ENCODE data around the gene MRM1.
A peak's percentile ranks its signal among the peaks of the same experiment; 100 is the strongest.

The MRM1 gene

DNA sequence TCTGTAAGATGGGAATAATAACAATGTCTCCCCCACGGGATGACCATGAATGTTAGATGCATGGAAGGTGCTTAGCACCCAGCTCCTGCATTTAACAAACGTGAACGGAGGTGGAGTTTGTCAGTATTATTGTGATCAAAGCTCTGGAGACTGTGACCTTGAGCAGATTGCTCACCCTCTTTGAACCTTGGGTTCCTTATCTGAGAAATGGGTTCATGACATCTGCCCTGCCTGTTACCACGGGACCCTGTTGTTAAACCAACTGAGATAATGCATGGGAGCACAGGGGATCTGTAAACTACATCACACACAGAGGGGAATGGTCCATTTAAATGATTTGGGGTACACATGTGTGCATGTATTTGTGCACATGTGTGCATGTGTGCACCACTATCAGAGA is 29.6 kb downstream of the MRM1 start:
- DNase-seq (ENCODE audit: low spot score) = no peak

DNA sequence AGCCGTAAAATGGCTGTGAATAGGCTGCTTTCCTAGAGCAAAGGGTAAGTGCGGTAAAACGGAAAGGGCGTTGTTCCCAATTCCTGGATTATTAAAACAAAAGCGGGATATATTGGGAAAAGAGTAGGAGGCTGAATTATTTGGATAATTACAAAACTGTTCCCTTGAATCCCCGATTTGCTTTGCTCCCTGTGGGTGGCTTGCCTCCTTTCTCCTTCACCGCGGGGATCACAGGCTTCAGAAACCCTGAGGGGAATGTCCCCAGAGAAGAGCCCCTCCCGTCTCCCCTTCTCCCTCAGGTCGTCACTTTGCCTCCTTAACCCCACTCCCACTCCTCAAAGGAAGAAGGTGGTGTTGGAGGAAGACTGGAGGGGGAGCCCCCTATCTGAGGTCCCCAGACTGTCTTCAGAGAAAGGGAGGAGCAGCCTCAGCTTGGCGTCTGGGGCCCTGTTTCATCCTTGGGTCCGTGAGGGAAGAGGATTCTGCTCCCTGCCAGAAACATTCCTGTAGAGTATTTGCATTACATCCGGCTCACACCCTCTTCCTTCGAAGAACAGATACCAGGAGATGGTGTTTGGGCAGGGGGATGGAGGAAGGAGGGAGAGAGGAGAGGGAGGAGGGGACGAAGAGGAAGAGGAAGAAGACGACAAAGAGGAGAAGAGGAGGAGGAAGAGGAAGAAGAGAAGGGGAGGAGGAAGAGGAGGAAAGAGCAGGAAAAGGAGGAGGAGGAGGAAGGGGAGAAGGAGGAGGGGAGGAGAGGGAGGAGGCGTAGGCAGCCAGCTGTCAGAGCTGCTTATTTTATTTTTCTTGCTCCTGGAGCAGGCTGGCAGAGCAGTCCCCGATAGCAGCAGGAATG is 31.8 kb downstream of the MRM1 start:
- DNase-seq (ENCODE audit: low spot score) = no peak

DNA sequence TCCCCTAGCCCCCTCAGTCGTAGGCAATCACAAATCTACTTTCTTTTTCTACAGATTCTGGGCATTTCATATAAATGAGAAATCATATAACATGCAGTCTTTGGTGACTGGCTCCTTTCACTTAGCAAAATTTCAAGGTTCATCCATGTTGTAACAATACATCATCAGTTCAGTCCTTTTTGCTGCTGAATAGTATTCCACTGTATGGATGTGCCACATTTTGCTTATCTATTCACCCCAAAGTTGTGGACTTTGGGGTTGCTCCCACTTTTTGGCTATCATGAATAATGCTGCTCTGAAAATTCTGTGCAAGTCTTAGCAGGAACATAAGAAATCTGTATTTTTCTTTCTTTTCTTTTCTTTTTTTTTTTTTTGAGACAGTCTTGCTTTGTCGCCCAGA is 39.0 kb downstream of the MRM1 start:
- no peak for DNase-seq (ENCODE audit: low spot score)

DNA sequence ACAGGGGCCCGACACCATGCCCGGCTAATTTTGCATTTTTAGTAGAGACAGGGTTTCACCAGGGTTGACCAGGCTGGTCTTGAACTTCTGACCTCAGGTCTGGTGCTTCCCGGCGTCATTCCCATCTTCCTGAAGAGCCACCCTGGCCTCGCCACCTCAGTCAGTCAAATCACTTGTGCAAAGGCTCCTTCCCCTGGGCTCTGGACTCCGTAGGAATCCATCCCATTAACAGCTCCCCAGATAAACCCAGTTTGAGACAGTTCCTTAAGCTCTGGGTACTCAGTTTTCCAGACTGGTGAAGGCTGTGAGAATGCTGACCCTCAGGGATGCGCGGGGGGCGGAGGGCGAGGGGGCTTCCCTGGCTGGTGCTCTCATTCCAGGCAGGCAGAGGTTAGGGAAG is 39.5 kb downstream of the MRM1 start:
- DNase-seq (ENCODE audit: low spot score) = no peak

DNA sequence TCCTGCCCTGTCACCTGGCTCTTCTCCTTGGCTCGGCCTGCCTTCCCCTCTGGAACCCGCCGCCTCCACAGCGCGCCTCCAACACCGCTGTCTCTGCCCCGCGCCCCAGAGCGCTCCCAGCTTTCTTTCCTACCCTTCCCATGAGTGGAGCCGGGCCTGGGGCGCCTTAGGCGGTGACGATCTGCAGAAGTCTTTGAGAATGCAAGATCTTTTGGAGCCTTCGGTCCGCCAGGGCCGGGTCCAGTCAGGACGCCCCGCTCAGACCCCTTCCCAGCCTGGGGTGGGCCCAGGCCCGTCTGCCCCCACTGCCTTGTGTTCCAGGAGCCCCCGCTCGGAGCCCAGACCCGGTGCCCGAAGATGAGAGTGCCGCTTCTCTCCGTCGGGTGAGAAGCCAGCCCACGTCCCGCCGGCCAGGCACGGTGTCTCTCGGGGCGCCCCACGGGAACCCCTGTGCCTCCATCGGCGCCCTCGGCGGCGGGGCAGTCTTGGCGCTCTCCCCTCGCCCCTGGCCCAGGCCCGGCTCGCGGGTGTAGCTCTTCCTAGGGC is 40.0 kb downstream of the MRM1 start:
- no peak for DNase-seq (ENCODE audit: low spot score)

DNA sequence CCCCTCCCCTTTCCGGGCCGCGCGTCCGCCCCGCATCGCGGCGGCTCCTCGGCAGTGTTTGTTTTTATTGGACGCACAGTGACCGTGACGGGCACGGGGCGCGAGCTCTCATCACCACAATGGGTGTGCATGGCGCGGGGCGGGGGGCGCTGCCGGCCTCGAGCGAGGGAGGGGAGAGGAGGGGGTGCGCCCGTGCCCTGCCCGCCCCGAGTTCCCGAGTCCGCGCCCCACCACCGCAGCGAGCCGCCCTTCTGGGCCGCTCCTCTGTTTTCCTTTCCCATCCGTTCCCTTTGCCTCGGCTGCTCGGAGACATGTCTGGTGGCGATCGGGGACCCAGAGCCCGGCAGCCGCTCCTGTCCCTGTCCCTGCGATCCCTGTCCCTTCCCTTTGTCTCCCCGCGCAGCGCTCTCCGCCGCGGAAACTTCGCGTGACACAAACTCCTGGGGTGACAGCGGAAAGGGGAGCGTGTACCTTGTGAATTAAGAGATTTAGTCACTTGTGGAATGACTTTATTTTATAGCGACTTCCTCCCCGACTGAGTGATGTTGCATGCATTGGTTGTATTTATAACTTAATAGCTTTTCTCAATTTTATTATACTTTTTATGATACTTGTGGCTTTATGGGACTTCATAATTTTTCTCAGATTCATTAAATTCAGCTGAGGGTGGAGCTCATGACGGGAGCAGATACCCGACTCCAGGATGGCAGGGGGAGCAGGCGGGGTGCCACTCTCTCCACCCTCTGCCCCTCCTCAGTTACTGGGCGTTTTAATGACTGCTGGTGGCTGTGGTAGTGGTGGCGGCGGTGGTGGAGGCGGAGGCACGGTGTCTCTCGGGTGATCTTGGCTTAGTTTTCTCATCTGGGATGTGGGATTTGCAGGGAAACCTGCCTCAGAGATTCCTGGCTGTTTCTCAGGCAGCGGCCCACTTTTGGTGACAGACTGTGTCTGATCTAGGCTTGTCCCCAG is 40.8 kb downstream of the MRM1 start:
- peak; percentile 45 for DNase-seq (ENCODE audit: low spot score)

DNA sequence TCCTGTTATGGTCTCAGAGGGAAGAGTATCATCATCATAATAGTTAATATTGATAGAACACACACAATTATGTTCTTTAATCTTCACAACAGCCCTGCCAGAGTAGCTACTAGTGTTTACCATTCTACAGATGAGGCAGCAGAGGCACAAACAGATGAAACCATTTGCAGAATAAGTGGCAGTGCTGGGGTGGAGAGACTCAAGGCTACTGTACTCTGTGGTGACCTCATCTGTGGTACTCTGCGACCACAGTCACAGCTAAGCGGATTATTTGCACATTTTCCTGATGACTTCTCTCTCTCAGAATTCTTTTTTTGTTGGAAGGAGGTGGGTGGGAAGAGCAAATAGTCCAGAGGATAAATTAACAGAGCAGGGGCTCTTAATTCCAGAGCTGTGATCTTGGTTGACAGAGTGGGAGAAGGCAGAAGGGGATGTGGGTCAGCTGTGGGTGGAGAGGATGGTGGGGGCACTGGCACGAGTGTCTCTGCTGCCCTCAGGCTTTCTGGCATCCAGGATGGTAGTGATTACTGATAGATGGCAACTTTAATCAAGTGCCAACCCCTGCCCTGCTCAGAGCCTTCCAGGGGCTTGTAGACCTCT is 41.8 kb downstream of the MRM1 start:
- no peak for DNase-seq (ENCODE audit: low spot score)

DNA sequence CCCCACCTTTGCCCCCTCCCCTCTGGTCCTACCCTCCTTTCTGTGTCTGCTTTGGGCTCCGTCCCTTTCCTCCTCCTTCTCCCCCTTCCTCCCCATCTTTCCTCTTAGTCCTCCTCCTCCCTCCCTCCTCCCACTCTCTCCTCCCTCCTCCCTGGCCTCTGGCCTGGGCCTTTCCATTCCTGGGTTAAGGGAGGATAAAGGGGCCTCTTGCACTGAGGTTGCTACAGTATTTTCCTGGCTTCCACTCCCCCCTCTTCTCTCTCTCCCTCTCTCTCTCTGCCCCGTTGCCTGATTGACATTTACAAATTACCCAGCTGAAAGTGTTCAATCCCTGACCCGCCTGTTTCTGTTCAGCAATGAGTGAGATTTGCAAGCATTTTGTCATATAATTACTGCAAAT is 44.0 kb downstream of the MRM1 start:
- DNase-seq (ENCODE audit: low spot score) = no peak

DNA sequence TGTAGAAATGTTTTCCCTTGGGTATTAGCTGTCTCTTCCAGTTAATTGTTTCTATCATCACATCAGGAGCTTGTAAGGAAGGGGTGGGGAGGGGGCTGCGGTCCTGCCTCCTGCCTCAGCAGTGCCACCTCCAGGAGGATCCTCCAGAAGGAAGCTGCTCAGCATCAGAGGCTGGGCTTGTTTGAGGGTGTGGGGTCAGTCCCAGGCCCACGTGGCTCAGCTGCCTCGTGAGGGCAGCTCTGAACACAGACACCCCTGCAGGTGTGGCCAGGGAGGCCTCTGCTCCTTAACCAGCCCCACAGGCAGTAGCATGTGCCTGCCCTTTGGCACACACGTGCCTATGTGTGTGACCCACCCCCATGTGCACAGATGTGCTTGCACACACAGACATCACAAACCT is 46.3 kb downstream of the MRM1 start:
- DNase-seq (ENCODE audit: low spot score) = no peak

DNA sequence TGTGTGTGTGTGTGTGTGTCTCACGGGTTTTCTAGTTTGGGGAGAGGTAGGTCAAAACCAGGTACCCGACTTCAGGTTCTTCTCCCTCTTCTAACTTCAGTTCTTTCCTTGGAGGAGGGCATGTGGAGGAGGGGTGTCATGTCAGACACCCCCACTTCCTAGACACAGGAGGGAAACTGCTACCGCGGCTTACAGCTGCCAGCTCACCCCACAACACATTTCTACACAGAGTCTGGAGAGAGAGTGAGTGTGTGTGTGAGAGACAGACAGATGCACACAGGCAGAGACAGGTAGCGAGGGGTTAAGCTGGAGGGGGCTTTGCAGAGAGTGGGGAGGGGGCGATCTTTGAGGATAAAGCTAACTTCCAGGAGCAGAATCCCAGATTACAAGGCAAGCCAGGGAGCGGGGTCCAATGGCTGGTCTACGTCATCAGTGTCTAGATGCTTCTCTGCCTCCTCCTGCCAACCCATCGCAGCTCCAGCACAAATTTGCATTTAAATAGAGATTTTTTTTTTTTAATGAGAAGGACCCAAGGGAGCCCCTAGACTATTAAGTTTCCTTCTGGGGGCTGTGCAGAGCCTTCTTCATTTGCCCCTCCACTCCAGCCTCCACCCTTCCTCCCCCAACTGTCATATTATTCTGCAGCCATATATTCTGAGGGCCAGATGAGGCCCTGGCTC is 48.9 kb downstream of the MRM1 start:
- DNase-seq (ENCODE audit: low spot score) = no peak

DNA sequence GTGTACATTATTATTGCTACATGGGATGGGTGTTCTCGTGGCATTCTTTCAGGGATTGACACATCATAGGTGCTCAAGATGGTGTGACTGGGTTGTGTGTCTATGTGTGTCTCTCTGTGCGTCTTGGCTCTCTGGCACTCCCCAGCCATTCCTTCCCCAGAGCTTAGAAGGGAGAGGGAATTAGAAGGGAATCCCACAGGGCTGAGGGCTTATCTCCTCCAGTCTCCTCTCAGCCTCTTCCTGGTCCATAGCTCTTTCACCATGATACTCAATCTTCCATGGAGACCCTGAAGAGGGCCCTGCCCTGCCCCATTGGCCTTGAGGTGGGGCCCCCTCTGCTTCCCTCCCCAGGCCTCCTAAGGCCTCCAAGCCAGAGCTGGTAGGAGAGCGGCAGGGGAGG is 52.0 kb downstream of the MRM1 start:
- no peak for DNase-seq (ENCODE audit: low spot score)

DNA sequence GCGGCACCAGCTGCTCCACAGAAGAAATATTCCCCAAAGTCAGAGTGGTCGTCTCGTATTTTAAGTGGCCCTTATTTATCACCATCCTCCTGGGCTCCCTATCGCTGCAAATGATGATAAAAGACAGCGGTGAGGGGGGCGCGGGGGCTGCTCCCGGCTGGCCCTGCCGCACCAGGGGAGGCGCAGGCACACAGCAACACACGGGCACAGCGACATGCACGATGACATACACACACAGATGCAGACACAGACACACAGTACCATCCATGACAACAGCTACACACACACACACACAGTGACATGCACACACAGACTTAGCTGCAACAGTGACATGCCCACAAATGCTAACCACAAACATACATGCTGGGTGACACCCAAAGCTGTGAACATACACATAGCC is 52.5 kb downstream of the MRM1 start:
- DNase-seq (ENCODE audit: low spot score) = no peak

DNA sequence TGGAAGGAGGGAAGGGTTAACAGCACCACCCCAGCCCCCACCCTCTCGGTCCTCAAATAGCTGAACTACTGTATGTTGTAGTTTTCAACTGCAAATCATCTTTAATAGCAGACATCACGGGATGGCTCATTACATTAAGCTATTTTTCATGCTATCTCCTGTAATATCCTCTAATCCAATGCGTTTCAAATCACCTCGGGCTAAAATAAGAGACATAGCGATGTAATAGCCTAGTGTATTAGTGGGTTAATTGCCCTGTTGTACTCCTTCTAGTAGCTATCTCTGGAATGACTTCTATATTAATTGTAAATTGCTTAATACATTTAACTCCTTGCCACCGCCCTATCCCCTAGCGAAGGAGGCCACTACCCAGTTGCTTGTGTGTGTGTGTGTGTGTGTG is 54.3 kb downstream of the MRM1 start:
- DNase-seq (ENCODE audit: low spot score) = no peak

DNA sequence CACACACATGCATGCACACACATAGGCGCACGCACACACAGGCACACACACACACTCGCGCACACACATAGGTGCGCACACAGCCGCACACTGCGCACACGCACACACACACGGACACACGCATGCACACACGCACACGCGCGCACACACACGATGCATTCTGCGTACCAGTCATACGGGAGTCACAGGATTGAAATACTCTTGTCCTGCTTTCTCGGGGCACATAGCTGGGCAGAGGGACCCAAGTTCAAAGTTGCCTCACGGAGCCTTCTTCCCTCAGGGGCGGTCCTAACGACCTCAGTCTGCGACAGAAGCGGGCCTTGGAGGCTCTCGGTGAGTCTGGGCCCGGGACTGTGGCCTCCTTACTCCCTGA is 56.0 kb downstream of the MRM1 start:
- DNase-seq (ENCODE audit: low spot score) = no peak

DNA sequence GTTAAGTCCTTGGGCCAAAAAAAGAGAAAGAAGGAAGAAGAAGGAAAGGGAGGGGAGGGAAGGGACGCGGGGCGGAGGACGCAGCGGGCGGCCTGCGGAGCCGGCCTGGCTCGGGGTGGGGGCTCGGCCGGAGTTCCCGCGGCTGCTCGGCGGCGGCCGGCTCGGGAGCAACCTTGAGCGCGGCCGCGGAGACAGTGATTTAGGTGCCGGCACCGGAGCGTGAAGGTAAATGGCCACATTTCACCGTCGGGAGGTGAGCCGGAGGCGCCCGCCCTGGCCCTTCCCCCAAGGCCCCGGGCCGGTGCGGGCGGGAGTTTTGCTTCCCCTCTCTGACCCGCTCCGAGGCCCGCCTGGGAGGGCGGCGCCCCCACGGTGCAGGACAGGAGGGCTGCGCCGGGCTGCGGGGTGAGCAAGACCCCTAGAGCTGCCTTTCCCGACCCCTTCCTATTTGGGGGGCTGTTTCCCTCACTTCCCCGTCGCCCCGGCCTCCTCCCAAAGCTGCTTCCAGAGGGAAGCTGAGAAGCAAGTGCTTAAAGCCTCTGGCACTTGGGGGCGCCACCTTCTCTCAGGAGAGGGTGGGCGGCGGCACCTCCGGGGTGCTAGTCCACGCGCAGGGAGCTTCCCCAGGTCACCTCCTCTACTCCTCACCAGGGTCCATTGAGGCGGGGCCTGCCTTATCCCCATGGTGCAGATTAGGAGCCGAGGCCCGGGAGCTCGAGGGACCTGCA is 56.5 kb downstream of the MRM1 start:
- DNase-seq (ENCODE audit: low spot score) = no peak
